WTC11 (cell line): Measurements from ENCODE around the gene MAST4. TPM values are rescaled to one million over a fixed set of nuclear protein-coding genes. Genes with fewer than 3 reads are reported as not detected.

Experiments used
- ATAC-seq: fragments of 200-7000 bp; cut with Tn5 transposase; 2 replicates; pipeline ENCODE4 v1.10.0; 2021; ENCODE audit warnings: mild to moderate bottlenecking, moderate library complexity
- CTCF ChIA-PET: fragments of 300-600 bp; sonication (Branson Sonifier 250); formaldehyde crosslinking; loops from one replicate; lab custom pipeline; 2021; ENCODE audit warnings: antibody characterized with exemption; lab: Charles Lee
- POLR2A ChIA-PET: fragments of 350-600 bp; sonication (Branson Sonifier 250); formaldehyde crosslinking; loops from one replicate; lab custom pipeline; 2021; ENCODE audit warnings: antibody characterized with exemption; lab: Charles Lee
- DNase-seq: peaks from one replicate; pipeline ENCODE4 v3.0.0; 2021; ENCODE audit warnings: low spot score
- H3K27ac Mint-ChIP-seq: 2 replicates; pipeline ENCODE4 v1.8.0; 2021; ENCODE audit warnings: mixed read lengths
- H3K27me3 Mint-ChIP-seq: 2 replicates; pipeline ENCODE4 v1.8.0; 2021; ENCODE audit warnings: low read depth, mild to moderate bottlenecking, moderate library complexity, mixed read lengths
- H3K36me3 Mint-ChIP-seq: 2 replicates; pipeline ENCODE4 v1.8.0; 2021; ENCODE audit warnings: mixed read lengths
- H3K4me1 Mint-ChIP-seq: 2 replicates; pipeline ENCODE4 v1.8.0; 2022; ENCODE audit warnings: mixed read lengths
- H3K4me3 Mint-ChIP-seq: 2 replicates; pipeline ENCODE4 v1.8.0; 2021; ENCODE audit warnings: mild to moderate bottlenecking, moderate library complexity, mixed read lengths
- H3K9me3 Mint-ChIP-seq: 2 replicates; pipeline ENCODE4 v1.8.0; 2021; ENCODE audit warnings: mixed read lengths
- CTCF ChIP-seq: fragments of 200-600 bp; IDR thresholded peaks from 2 replicates; pipeline ENCODE4 v1.8.0; 2022; ENCODE audit warnings: antibody characterized with exemption
- ELF4 ChIP-seq: sonication (generic); formaldehyde crosslinking; IDR thresholded peaks from 2 replicates; pipeline ENCODE4 v1.8.1; 2022; ENCODE audit warnings: low read depth, mild to moderate bottlenecking, moderate library complexity, missing genetic modification reagents
- EMX1 ChIP-seq: fragments of 250-450 bp; sonication (Bioruptor Pico); IDR thresholded peaks from 2 replicates; pipeline ENCODE4 v1.8.0; 2021; ENCODE audit warnings: mild to moderate bottlenecking
- GABPB1 ChIP-seq: sonication (generic); formaldehyde crosslinking; IDR thresholded peaks from 2 replicates; pipeline ENCODE4 v1.8.1; 2023; ENCODE audit warnings: mild to moderate bottlenecking, missing genetic modification reagents
- GRHL2 ChIP-seq: fragments of 250-450 bp; sonication (Bioruptor Pico); IDR thresholded peaks from 2 replicates; pipeline ENCODE4 v1.8.0; 2022; ENCODE audit warnings: mild to moderate bottlenecking, moderate library complexity; ENCODE audit not compliant: insufficient replicate concordance, severe bottlenecking
- HMGA2 ChIP-seq: fragments of 250-450 bp; sonication (Bioruptor Pico); IDR thresholded peaks from 2 replicates; pipeline ENCODE4 v1.4.0; 2021; ENCODE audit warnings: mild to moderate bottlenecking, moderate library complexity
- JAZF1 ChIP-seq: fragments of 250-450 bp; sonication (Bioruptor Pico); IDR thresholded peaks from 2 replicates; pipeline ENCODE4 v1.9.0; 2021; ENCODE audit warnings: moderate library complexity, mild to moderate bottlenecking, inconsistent platforms
- KAT7 ChIP-seq: sonication (generic); formaldehyde crosslinking; IDR thresholded peaks from 2 replicates; pipeline ENCODE4 v1.8.1; 2023; ENCODE audit warnings: missing genetic modification reagents, mild to moderate bottlenecking, borderline replicate concordance
- SOX15 ChIP-seq: fragments of 250-450 bp; sonication (Bioruptor Pico); IDR thresholded peaks from 2 replicates; pipeline ENCODE4 v1.9.0; 2021; ENCODE audit warnings: mild to moderate bottlenecking
- TEAD4 ChIP-seq: sonication (generic); formaldehyde crosslinking; IDR thresholded peaks from 2 replicates; pipeline ENCODE4 v1.8.0; 2022; ENCODE audit warnings: mild to moderate bottlenecking, missing genetic modification reagents
- USF1 ChIP-seq: sonication (generic); formaldehyde crosslinking; IDR thresholded peaks from 2 replicates; pipeline ENCODE4 v1.8.0; 2022; ENCODE audit warnings: mild to moderate bottlenecking, missing genetic modification reagents
- ZBTB21 ChIP-seq: sonication (generic); formaldehyde crosslinking; IDR thresholded peaks from 2 replicates; pipeline ENCODE4 v1.8.1; 2023; ENCODE audit warnings: mild to moderate bottlenecking, missing genetic modification reagents, borderline replicate concordance
- ZNF121 ChIP-seq: sonication (generic); formaldehyde crosslinking; IDR thresholded peaks from 2 replicates; pipeline ENCODE4 v1.8.0; 2023; ENCODE audit warnings: missing genetic modification reagents
- ZNF138 ChIP-seq: sonication (generic); formaldehyde crosslinking; conservative IDR thresholded peaks from 2 replicates; pipeline ENCODE4 v1.8.1; 2022; ENCODE audit warnings: mild to moderate bottlenecking, moderate library complexity, missing genetic modification reagents
- ZNF219 ChIP-seq: sonication (generic); formaldehyde crosslinking; IDR thresholded peaks from 2 replicates; pipeline ENCODE4 v1.8.0; 2023; ENCODE audit warnings: missing genetic modification reagents, mild to moderate bottlenecking, borderline replicate concordance
- ZNF232 ChIP-seq: sonication (generic); formaldehyde crosslinking; IDR thresholded peaks from 2 replicates; pipeline ENCODE4 v1.8.0; 2022; ENCODE audit warnings: mild to moderate bottlenecking, missing genetic modification reagents
- ZNF396 ChIP-seq: fragments of 250-450 bp; sonication (Bioruptor Pico); IDR thresholded peaks from 2 replicates; pipeline ENCODE4 v1.8.0; 2021; ENCODE audit warnings: mild to moderate bottlenecking, moderate library complexity, borderline replicate concordance
- ZNF532 ChIP-seq: fragments of 250-450 bp; sonication (Bioruptor Pico); IDR thresholded peaks from 2 replicates; pipeline ENCODE4 v1.9.0; 2021; ENCODE audit warnings: mild to moderate bottlenecking, borderline replicate concordance
- total RNA-seq: library from RNA; stranded (reverse); gene quantifications from 3 replicates; pipeline ENCODE4 v1.2.3, GENCODE V29; 2021
- TF ChIP-seq, protein P1 (sequence below): sonication (generic); formaldehyde crosslinking; IDR thresholded peaks from 2 replicates; pipeline ENCODE4 v1.8.1; 2023; ENCODE audit warnings: mild to moderate bottlenecking, missing genetic modification reagents
- TF ChIP-seq, protein P2 (sequence below): fragments of 250-450 bp; sonication (Bioruptor Pico); IDR thresholded peaks from 2 replicates; pipeline ENCODE4 v1.8.0; 2021; ENCODE audit warnings: mild to moderate bottlenecking
- TF ChIP-seq, protein P3 (sequence below): sonication (generic); formaldehyde crosslinking; IDR thresholded peaks from 2 replicates; pipeline ENCODE4 v1.8.0; 2023; ENCODE audit warnings: mild to moderate bottlenecking, missing genetic modification reagents

Gene MAST4
- total RNA-seq, 1 experiment from 2014 or later, result 8.0 TPM

DNA sequence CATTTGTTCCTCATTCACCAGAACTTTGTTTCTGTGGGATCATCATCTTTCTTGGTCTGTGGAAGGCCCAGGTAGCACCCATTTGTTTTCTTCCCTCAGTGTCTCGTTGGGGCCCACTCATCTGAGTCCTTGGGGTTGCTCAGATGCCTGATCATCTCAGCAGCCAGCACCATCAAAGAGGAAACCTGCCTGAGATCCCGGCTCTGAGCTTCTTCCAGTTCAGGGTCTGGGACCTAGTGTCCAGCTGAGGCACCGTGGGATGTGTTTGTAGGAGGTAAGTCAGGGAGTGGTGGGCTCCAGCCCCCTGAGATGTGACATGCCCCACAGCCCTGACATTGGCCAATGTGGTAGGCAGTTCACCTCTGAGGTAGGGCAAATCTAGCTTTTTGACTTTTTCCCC is 609.8 kb downstream of the MAST4 start:
- ATAC-seq (no peak), DNase-seq (no peak)
- H3K27ac Mint-ChIP-seq, result no peak overlapping the region
- peaks cover 7% of the 10 kb centered on the region; the same call in 1 of the 2 replicates for H3K36me3 Mint-ChIP-seq
- peaks cover 6% of the 10 kb centered on the region for H3K9me3 Mint-ChIP-seq
- ChIA-PET POLR2A (no interaction called here), CTCF (interaction anchor here (4.8 kb wide), 1 partner anchor 48 kb away, joined by 25 read pairs; no protein-coding TSS in a partner anchor)
- no peaks in the 10 kb centered on the region; the same call in 1 of the 2 replicates for H3K27me3 Mint-ChIP-seq
- H3K4me1 Mint-ChIP-seq, result no peaks in the 10 kb centered on the region
- H3K4me3 Mint-ChIP-seq, result no peak overlapping the region
- TF ChIP-seq HMGA2 (CRISPR knock-in tag) (no peak), GRHL2 (no peak), ZNF232 (CRISPR knock-in tag) (no peak), ZNF396 (no peak), TEAD4 (CRISPR knock-in tag) (no peak), ZNF121 (CRISPR knock-in tag) (no peak), USF1 (CRISPR knock-in tag) (no peak), SOX15 (no peak)
- TF ChIP-seq, protein P1, sequence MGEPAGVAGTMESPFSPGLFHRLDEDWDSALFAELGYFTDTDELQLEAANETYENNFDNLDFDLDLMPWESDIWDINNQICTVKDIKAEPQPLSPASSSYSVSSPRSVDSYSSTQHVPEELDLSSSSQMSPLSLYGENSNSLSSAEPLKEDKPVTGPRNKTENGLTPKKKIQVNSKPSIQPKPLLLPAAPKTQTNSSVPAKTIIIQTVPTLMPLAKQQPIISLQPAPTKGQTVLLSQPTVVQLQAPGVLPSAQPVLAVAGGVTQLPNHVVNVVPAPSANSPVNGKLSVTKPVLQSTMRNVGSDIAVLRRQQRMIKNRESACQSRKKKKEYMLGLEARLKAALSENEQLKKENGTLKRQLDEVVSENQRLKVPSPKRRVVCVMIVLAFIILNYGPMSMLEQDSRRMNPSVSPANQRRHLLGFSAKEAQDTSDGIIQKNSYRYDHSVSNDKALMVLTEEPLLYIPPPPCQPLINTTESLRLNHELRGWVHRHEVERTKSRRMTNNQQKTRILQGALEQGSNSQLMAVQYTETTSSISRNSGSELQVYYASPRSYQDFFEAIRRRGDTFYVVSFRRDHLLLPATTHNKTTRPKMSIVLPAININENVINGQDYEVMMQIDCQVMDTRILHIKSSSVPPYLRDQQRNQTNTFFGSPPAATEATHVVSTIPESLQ (CRISPR knock-in tag), result no peak
- TF ChIP-seq, protein P2, sequence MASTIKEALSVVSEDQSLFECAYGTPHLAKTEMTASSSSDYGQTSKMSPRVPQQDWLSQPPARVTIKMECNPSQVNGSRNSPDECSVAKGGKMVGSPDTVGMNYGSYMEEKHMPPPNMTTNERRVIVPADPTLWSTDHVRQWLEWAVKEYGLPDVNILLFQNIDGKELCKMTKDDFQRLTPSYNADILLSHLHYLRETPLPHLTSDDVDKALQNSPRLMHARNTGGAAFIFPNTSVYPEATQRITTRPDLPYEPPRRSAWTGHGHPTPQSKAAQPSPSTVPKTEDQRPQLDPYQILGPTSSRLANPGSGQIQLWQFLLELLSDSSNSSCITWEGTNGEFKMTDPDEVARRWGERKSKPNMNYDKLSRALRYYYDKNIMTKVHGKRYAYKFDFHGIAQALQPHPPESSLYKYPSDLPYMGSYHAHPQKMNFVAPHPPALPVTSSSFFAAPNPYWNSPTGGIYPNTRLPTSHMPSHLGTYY (CRISPR knock-in tag), result no peak

DNA sequence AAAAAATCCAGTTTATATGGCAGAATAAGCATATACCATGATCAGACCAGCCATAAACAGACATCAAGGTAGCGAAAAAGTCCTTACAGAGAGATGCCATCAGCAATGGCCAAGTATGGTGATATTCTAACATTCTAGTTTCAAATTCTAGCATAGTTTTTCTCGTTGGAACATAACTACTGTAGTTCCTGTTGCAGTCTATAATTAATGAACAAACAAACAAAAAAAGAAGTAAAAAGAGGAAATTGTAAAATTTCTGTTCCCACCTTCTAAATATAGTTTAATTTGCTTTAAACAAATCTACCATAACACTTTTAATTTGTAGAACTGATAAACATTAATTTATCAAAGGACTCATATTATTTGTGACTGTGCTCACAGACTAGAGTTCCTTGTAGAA is 610.3 kb downstream of the MAST4 start:
- H3K27me3 Mint-ChIP-seq, result no peaks in the 10 kb centered on the region; the same call in 1 of the 2 replicates
- POLR2A ChIA-PET, result interaction anchor here (0.7 kb wide), 1 partner anchor 47 kb away, joined by 4 read pairs; no protein-coding TSS in a partner anchor
- no peak overlapping the region for H3K27ac Mint-ChIP-seq
- peaks cover 2% of the 10 kb centered on the region; the same call in 1 of the 2 replicates for H3K9me3 Mint-ChIP-seq
- H3K4me1 Mint-ChIP-seq, result no peaks in the 10 kb centered on the region
- no peak overlapping the region for H3K4me3 Mint-ChIP-seq
- ATAC-seq (no peak), DNase-seq (no peak)
- peaks cover 3% of the 10 kb centered on the region; the same call in 1 of the 2 replicates for H3K36me3 Mint-ChIP-seq
- CTCF ChIA-PET, result interaction anchor here (1.2 to 4.8 kb wide), 3 partner anchors 40 to 192 kb away, joined by 3 to 49 read pairs (median 25); no protein-coding TSS in a partner anchor
- TF ChIP-seq JAZF1 (CRISPR knock-in tag) (no peak), CTCF (no peak), EMX1 (CRISPR knock-in tag) (no peak), KAT7 (CRISPR knock-in tag) (no peak), USF1 (CRISPR knock-in tag) (no peak), ZNF396 (no peak), GABPB1 (CRISPR knock-in tag) (no peak), ELF4 (CRISPR knock-in tag) (no peak), SOX15 (no peak), ZNF532 (no peak), ZNF138 (CRISPR knock-in tag) (no peak), ZNF219 (CRISPR knock-in tag) (no peak), ZBTB21 (CRISPR knock-in tag) (no peak)
- TF ChIP-seq, protein P3, sequence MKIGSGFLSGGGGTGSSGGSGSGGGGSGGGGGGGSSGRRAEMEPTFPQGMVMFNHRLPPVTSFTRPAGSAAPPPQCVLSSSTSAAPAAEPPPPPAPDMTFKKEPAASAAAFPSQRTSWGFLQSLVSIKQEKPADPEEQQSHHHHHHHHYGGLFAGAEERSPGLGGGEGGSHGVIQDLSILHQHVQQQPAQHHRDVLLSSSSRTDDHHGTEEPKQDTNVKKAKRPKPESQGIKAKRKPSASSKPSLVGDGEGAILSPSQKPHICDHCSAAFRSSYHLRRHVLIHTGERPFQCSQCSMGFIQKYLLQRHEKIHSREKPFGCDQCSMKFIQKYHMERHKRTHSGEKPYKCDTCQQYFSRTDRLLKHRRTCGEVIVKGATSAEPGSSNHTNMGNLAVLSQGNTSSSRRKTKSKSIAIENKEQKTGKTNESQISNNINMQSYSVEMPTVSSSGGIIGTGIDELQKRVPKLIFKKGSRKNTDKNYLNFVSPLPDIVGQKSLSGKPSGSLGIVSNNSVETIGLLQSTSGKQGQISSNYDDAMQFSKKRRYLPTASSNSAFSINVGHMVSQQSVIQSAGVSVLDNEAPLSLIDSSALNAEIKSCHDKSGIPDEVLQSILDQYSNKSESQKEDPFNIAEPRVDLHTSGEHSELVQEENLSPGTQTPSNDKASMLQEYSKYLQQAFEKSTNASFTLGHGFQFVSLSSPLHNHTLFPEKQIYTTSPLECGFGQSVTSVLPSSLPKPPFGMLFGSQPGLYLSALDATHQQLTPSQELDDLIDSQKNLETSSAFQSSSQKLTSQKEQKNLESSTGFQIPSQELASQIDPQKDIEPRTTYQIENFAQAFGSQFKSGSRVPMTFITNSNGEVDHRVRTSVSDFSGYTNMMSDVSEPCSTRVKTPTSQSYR, result no peak
